Chondrocyte (in vitro differentiated cells): ENCODE results near the gene ZNF283. TPM values are rescaled to one million over a fixed set of nuclear protein-coding genes. Genes with fewer than 3 reads are reported as not detected.
"Not testable (repeated sequence)": the region's sequence is repeated elsewhere in the genome, so short reads cannot be mapped to it uniquely, and the experiment has no call there.

Experiments
- DNase-seq: peaks from one replicate; pipeline ENCODE4 v3.0.0; 2021; ENCODE audit warnings: mixed read lengths, low spot score
- H3K27ac Mint-ChIP-seq: one replicate; pipeline ENCODE4 v1.8.0; 2021; ENCODE audit warnings: mild to moderate bottlenecking, moderate library complexity, mixed read lengths; ENCODE audit not compliant: unreplicated experiment
- H3K27me3 Mint-ChIP-seq: 2 replicates; pipeline ENCODE4 v1.8.0; 2021; ENCODE audit warnings: low read depth, mixed read lengths
- H3K36me3 Mint-ChIP-seq: 2 replicates; pipeline ENCODE4 v1.8.0; 2021; ENCODE audit warnings: low read depth, mixed read lengths
- H3K4me1 Mint-ChIP-seq: 2 replicates; pipeline ENCODE4 v1.8.0; 2021; ENCODE audit warnings: low read depth, mild to moderate bottlenecking, mixed read lengths
- H3K4me3 Mint-ChIP-seq: one replicate; pipeline ENCODE4 v1.8.0; 2021; ENCODE audit warnings: mild to moderate bottlenecking, moderate library complexity, mixed read lengths; ENCODE audit not compliant: unreplicated experiment
- H3K9me3 Mint-ChIP-seq: 2 replicates; pipeline ENCODE4 v1.8.0; 2021; ENCODE audit warnings: low read depth, mixed read lengths
- CTCF ChIP-seq: fragments of 200-600 bp; sonication (generic); IDR thresholded peaks from 2 replicates; pipeline ENCODE4 v1.5.0; 2021; ENCODE audit warnings: antibody characterized with exemption, mild to moderate bottlenecking, moderate library complexity
- total RNA-seq: library from RNA; stranded (reverse); gene quantifications from 3 replicates; pipeline ENCODE4 v1.2.1, GENCODE V29; 2021

The ZNF283 gene
- total RNA-seq, 1 donor from 2014 or later: 7.6 TPM

GRCh38 chr19:43802216-43802951 lies 24.7 kb upstream of the ZNF283 start, which contains the start of gene LYPD5:
LYPD5 (minus strand) TSS chr19:43802447; CDS start chr19:43802380, 67 bp downstream.
- peaks cover 29% of the 10 kb centered on the region for H3K27me3 Mint-ChIP-seq
- H3K36me3 Mint-ChIP-seq: no peaks in the 10 kb centered on the region
- H3K4me1 Mint-ChIP-seq: peaks cover 9% of the 10 kb centered on the region
- no peak for TF ChIP-seq CTCF
- DNase-seq: no peak
- H3K4me3 Mint-ChIP-seq: no peak within 1 kb of the TSS
- H3K27ac Mint-ChIP-seq: peak within 1 kb of the TSS; percentile 2
- H3K9me3 Mint-ChIP-seq: no peaks in the 10 kb centered on the region

DNA sequence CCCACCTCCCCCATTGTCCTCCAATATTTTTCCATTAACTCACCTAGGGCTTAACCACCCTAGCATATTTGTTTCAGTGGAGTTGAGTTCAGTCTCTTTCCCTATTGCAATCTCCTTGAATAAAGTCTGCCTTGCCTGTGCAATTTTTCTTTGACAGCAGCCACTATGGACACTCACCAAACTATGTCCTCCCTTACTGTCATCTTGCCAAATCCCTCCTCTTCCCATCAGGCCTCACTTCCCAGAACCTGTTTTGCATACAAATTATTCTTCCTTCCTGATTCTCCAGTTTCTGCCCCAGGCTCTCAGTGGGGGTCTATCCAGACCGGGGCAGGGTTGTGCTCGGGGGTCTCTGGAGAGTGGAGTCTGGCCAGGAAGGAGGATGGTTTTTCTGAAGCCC lies 22.7 kb upstream of the ZNF283 start:
- no peak for DNase-seq
- TF ChIP-seq CTCF: no peak
- Mint-ChIP-seq H3K4me1 (no peaks in the 10 kb centered on the region), H3K27ac (no peak overlapping the region), H3K4me3 (no peak overlapping the region), H3K9me3 (no peaks in the 10 kb centered on the region), H3K36me3 (no peaks in the 10 kb centered on the region), H3K27me3 (peaks cover 19% of the 10 kb centered on the region)

- not testable (repeated sequence) for H3K9me3 Mint-ChIP-seq, DNase-seq, H3K27ac Mint-ChIP-seq, H3K4me1 Mint-ChIP-seq, H3K36me3 Mint-ChIP-seq, H3K4me3 Mint-ChIP-seq
- H3K27me3 Mint-ChIP-seq: peaks cover 14% of the 10 kb centered on the region
Observed at GRCh38 chr19:43806401-43806800, 20.7 kb upstream of the ZNF283 start.

GRCh38 chr19:43806848-43807247 lies 20.3 kb upstream of the ZNF283 start:
- no peak for TF ChIP-seq CTCF
- Mint-ChIP-seq H3K4me1 (no peaks in the 10 kb centered on the region), H3K27me3 (peaks cover 14% of the 10 kb centered on the region), H3K27ac (no peak overlapping the region), H3K9me3 (no peaks in the 10 kb centered on the region), H3K36me3 (no peaks in the 10 kb centered on the region), H3K4me3 (no peak overlapping the region)
- no peak for DNase-seq

DNA sequence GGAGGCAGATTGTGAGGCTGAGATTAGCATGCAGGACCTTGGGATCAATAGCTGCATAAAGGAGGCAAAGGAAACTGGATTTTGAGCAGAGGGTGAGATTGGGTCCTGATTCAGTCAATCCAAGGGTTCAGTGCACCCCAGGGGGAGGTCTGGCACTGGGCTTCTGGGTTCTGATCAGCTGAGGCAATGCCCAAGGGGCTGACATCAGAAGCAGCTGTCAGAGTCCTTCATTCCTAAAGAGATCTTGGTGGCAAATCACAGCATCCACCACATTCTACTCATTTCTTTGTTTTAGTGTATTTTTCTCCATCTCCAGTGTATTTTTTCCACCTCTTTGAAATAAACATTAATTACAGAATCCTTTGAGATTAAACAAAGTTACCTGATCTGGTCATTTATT lies 19.5 kb upstream of the ZNF283 start:
- no peak for DNase-seq
- Mint-ChIP-seq H3K4me3 (no peak overlapping the region), H3K36me3 (no peaks in the 10 kb centered on the region), H3K27ac (no peak overlapping the region), H3K27me3 (peaks cover 15% of the 10 kb centered on the region), H3K9me3 (no peaks in the 10 kb centered on the region), H3K4me1 (no peaks in the 10 kb centered on the region)
- TF ChIP-seq CTCF: no peak
